Stimulated activated CD8-positive, alpha-beta memory T cell treated with anti-CD3 and anti-CD28 coated beads, Interleukin-4, amount 100 ng/mL, for 24 hours (primary cell): ENCODE measurements around the gene COPG1.
A peak's percentile ranks its signal among the peaks of the same experiment; 100 is the strongest.
"Not testable (repeated sequence)": the region's sequence is repeated elsewhere in the genome, so short reads cannot be mapped to it uniquely, and the experiment has no call there.

Source experiments
- DNase-seq: peaks from one replicate; pipeline ENCODE4 v3.0.0-alpha.2; 2020; ENCODE audit warnings: low read depth

COPG1 gene

GRCh38 chr3:129245141-129245540 is 4.3 kb upstream of the COPG1 start:
- DNase-seq, result no peak

DNA sequence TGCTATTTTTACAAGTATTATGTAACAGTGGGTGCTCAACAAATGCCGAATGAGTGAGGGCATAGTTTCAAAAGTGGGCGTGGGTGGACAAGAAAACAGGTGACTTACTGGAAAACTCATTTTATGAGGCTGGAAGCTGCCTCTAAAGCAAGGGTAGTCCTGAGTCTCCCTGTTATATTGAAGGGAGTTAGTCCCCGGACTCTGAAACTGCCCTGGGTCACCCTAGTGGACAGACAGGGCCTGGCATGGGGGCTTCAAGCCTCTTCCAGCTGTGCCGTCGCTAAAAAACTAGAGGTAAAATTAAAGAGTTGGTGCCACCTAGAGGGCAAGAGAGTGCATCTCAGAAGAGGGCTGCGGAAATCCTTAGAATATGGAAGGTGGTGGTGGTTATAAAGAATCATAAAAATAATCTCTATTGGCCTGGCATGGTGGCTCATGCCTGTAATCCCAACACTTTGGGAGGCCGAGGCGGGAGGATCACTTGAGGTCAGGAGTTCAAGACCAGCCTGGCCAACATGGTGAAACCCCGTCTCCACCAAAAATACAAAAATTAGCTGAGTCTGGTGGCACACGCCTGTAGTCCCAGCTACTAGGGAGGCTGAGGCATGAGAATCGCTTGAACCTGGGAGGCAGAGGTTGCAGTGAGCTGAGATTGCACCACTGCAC is 3.6 kb upstream of the COPG1 start:
- DNase-seq, result peak; percentile 47

DNA sequence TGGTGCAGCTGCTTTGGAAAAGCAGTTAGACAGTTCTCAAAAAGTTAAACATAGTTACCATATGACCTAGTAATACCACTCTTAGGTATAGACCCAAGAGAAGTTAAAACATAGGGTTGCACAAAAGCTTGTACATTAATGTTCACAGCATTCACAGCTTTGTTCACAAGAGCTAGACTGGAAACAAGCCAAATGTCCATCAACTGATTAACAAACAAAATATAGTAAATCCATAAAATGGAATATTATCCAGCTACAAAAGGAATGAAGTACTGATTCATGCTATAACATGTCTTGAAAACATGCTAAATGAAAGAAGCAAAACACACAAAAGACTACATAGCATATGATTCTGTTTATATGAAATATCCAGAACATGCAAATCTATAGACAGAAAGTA is 2.8 kb upstream of the COPG1 start:
- no peak for DNase-seq

GRCh38 chr3:129248286-129248979 is 973 bp upstream of the COPG1 start:
- DNase-seq, result no peak

- DNase-seq, result no peak
Measured at GRCh38 chr3:129252748-129253147, 3.3 kb downstream of the COPG1 start.

DNA sequence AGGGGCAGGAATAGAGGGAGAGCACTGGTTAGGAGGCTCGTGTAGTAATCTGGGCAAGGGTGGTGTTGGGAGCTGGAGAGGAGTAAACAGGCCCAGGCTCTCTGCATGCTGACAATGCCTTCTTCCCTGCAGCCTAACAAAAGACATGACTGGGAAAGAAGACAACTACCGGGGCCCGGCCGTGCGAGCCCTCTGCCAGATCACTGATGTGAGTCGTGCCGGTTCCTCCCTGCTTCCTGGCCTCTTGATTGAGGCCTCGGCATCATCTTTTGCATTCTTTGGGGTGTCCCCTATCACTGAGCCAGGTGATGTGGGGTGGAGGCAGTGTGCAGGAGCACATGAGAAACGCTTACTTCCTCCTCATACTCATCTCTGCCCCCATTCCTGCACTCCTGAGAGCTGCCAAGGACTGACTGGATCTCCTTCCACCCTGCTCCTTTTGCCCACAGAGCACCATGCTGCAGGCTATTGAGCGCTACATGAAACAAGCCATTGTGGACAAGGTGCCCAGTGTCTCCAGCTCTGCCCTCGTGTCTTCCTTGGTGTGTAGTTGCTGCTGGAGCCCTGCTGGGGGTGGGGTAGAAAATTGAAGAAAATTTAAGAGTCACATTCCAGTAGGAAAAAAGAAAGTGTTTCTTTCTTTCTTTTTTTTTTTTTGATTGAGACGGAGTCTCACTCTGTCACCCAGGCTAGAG is 5.3 kb downstream of the COPG1 start:
- DNase-seq, result no peak

DNA sequence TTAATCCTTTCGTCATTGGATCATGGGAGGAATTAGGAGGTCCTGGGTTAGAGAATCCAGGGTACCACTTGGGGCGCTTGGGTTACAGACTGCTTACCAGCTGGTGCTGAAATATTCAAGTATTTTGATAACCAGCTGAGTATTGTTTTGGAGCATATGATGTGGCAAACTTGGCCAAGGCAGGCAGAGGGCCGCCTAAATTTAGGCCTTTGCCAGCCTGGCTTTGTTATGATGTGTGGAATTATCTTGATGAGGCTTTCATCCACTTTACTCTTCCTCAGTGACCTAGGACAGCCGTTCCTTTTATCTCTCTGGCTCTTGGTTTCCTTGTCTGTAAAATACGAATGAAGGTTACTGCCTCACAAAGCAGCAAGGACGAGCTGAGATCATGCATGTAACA is 6.9 kb downstream of the COPG1 start:
- DNase-seq, result no peak

DNA sequence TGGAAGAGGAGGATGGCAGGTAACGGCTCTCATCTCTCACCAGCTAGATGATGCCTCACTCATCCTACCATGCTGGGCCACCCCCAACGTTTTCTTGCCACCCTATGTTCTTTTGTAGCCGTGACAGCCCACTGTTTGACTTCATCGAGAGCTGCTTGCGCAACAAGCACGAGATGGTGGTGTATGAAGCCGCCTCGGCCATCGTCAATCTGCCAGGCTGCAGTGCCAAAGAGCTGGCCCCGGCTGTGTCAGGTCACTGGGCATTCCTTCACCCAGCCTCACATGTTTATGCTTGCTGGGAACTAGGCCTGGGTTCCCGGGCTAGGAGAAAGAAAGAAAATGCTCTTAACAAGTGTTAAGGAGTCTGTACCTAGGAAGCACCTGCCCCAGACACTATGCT is 8.2 kb downstream of the COPG1 start:
- DNase-seq, result no peak

DNA sequence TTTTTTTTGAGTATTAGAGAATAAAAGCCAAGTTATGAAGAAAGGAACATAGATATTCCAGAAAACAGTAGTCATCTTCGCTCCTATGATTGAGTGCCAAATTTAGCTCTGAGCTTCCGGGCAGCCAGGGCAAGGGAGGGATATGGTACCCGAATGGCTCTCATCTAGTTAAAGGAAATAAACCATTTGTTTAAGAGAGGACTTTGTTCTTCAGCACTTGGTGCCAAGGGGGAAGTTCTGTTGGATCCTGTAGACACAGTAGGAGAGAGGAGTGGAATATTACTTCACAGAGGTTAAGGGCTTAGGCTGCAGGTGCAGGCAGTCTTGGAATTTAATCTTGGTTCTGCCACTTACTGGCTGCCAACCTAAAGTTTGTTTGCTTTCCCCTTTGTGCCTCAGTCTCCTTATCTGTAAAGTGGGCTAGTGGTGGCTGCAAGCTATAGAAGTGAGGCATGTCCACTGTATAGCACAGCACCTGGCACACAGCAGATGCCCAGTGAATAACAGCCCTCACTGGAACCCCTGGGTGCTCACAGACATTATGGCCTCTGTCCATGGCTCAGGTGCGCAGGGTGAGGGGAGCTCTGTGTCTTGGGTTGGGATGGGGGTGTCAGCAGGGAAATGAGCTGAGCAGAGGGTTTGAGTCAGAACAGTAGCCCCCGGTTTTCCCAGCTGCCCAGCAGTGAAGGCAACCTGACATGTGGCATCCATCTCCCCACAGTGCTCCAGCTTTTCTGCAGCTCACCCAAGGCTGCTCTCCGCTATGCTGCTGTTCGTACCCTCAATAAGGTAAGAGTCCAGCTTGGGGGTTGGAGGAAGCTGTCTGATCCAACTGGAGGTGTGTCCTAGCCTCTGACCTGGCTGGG is 10.4 kb downstream of the COPG1 start:
- no peak for DNase-seq

- no peak for DNase-seq
Measured at GRCh38 chr3:129260606-129261005, 11.2 kb downstream of the COPG1 start.

- no peak for DNase-seq
Measured at GRCh38 chr3:129261894-129262293, 12.5 kb downstream of the COPG1 start.

DNA sequence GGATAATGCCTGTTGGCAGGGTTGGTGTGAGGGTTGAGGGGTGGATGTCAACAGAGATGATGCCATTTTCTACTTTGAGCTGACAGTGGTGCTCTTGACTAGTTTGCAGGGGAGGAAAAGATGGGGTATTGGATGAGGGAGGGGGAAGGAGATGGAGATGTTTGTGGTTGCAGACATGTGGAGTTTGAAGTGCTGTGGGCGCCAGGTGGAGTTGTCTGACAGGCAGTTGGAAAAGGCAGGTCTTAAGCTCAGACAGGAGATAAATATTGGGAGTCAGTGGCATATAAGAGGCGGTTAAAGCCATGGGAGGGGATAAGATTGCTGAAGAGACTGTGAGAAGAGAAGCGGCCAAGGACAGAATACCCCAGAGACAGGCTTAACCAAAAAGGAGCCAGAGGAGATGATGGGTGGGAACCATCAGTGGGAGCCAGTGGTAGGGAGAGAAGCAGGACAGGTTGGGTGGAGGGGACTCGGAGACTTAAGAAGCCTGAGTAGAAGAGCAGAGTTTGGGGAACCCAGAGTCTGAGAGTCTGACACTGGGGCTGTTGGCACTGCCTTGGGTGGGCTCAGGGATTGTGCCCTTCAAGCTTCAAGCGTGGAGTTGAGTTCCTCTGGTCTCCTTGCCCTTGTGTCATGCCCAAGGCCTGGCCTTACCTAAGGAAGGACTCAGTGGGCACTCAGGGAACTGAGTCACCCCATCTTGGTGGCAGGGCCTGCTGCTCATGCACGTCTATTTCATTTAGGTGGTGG is 13.9 kb downstream of the COPG1 start:
- DNase-seq, result no peak

- not testable (repeated sequence) for DNase-seq
Measured at GRCh38 chr3:129264994-129265393, 15.6 kb downstream of the COPG1 start.

- DNase-seq, result no peak
Measured at GRCh38 chr3:129266651-129267050, 17.2 kb downstream of the COPG1 start.

DNA sequence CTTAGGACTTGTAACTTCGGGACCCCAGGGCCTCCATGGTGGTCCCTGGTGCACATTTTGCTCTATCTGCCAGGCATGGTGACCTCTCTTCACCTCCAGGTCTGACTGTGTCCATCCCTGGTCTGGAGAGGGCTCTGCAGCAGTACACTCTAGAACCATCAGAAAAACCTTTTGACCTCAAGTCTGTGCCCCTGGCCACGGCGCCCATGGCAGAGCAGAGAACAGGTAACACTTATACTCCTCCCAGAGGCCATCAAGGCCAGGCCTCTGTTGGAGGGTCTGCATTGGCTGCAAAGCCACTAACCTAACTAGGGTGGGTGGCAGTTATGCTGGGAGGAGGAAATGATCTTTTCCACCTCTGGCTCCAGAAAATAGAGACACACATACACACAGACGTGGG is 19.0 kb downstream of the COPG1 start:
- DNase-seq, result no peak

GRCh38 chr3:129271674-129272073 is 22.3 kb downstream of the COPG1 start:
- DNase-seq, result no peak

DNA sequence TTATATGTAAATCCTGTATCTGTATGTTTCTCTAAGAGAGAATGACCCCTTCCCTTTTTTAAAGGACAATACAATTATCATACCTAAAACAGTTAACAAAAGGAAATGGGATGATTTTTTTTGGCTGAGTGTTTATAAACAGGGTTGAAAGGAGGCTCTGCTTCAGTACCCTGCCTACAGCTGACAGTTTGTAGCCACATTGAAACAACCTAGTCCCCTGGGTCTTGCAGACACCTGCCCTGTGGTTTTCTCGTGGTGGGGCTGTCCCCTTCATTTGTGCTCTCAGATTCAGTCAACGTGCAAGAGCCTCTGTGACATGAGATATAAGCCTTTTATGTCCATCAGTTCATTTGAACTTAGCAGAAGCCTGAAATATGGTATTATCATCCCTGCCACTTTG is 27.0 kb downstream of the COPG1 start:
- DNase-seq, result no peak

GRCh38 chr3:129277829-129278271 is 28.4 kb downstream of the COPG1 start:
- DNase-seq, result no peak

- DNase-seq, result peak; percentile 91
Measured at GRCh38 chr3:129278439-129278965, 29.1 kb downstream of the COPG1 start, which contains the start of gene HMCES. HMCES (plus strand) TSS chr3:129278870; CDS start chr3:129279733, 863 bp downstream.

- DNase-seq, result peak; percentile 41
Measured at GRCh38 chr3:129278966-129279906, 29.8 kb downstream of the COPG1 start.
